GM18507 (cell line): Measurements from ENCODE around the gene ABHD4.

Source experiments
- DNase-seq: peaks from one replicate; pipeline ENCODE4 v3.0.0; 2011; ENCODE audit warnings: low read depth; ENCODE audit not compliant: insufficient read length; ENCODE audit errors: extremely low spot score
- FAIRE-seq: peaks from 2 replicates; lab custom pipeline; 2011; peaks lifted over from hg19 to GRCh38; lab: Jason Lieb, UNC

Gene ABHD4

DNA sequence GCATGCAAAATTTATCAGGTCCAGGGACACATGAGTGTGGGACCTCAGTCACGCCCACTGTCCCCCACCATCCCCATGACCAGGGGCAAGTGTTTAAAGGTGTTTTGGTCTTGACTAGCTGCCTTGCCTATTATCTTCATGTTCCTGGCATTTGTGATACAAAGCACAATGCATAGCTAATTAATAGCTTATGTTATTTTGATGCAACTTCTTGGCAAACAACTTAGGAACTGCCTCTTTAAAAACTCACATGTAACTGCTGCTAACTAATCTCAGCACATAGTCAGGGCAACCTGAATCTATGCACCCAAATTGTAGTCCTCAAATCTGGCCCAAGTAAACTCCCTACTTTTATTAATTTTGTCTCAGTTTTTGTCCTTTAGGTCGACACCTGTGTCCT is 53.5 kb downstream of the ABHD4 start:
- DNase-seq (no peak), FAIRE-seq (no peak)

DNA sequence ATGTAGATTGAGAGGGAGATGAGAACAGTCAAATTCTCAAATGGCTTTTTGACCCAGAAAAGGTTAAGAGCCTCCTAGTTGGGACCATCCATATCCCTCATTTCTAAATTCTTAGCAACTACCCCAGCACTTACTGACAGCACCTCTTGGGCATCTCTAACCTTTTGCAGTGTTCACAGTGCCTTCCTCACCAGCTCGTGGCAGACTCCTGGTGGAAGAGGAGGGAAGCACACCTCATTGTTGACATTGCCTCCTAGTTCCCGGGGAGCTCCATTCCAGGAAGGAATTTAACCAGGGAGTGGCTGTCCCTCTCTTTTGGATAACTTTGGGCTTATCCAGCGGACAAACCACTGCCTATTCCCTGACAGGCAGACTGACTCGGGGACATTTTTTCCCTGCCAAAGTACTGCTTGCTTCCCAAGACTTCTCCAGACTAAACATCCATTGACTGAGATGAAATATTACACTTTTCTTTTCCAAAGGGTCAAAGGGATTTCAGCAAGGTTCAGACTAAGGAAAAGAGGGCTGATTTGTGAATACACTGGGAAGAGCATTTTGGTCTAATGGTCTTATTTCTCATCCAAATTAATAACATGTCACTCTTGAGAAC is 55.0 kb downstream of the ABHD4 start:
- DNase-seq (peak; percentile 25), FAIRE-seq (peak; percentile 79)

DNA sequence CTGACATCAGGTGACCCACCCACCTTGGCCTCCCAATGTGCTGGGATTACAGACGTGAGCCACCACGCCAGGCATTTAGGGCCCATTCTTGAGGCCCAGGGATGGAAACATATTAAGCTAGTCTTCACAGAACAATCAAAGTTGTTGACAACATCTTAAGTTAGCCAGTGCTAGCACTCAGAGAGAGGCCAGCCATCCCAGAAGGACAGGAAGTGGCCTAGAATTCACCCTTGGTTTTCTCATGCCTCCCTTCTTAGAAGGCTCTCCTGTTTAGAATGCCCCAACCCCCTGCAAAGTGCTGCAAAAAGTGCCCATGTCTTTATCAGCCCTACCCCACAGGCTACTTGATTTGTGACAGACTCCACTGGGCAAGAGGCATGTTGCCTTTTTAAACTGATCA is 58.1 kb downstream of the ABHD4 start:
- FAIRE-seq, result no peak
- DNase-seq, result no peak

DNA sequence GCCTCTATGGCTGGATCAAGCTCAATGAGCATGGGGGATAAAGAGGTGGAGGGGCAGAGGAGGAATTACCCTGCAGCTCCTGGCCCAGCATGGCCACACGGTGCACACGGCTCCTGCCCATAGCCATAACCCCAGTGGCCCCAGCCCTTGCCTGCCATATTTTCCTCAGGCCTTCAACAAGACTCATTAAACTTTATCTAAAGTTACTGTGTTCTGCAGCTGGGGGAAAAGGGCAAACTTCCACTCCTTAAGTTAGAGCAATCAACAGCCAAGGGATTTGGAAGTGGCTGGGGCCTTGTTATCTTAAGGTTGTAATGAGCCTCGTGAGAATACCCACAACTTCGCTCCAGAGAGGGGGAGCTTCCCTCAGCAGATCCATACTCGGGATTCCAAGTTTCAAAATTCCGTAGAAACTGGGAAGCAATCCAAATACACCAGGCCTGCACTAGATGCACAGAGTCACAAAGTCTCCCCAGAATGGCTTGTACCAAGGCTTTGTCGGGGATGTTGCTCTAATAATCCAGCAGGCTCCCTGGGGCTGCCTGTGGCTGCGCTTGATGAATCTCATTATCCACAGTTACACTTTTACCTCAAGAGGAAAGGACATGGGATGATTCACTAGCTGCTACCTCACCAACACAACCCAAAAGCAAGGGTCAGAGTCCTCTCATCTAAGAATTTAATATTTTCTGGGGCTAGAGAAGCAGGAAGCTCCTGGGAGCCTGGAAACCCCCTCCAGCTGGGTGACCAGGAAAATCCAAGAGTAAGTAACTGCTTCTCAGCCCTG is 59.0 kb downstream of the ABHD4 start:
- FAIRE-seq (no peak), DNase-seq (no peak)

DNA sequence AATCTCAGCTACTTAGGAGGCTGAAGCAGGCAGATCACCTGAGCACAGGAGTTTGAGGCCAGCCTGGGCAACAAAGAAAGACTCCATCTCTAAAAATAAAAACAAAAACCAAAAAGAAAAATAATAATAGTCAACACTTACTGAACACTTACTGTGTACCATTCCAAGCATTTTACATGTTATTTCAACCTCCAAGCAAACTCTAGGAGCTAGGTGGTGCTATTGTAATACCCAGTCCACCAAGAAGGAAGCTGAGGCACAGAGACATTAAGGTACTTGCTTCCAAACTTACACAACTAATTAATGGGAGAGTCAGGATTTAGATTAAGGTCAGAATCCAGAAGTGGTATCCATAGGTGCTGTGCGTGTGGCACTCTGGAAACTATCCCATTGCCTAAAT is 59.8 kb downstream of the ABHD4 start:
- no peak for DNase-seq
- peak; percentile 69 for FAIRE-seq

DNA sequence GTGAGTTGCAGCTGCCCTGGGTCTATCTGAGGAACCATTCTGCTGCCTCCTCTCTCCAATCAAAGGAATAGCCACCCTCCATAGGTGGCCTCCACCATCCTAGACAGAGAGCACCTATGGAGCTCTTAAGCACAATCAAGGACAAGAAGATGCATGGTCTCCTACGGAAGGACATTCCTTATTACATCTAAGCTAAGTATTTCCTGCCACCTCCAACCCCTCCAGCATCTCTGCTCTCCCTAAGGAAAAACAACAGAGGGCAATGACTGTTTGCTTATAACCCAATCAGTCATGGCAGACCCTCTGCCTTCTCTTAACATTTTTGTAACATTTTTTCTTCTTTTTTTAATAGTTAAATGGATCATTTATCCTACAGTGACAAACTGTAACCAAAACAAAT is 60.8 kb downstream of the ABHD4 start:
- DNase-seq (no peak), FAIRE-seq (no peak)

DNA sequence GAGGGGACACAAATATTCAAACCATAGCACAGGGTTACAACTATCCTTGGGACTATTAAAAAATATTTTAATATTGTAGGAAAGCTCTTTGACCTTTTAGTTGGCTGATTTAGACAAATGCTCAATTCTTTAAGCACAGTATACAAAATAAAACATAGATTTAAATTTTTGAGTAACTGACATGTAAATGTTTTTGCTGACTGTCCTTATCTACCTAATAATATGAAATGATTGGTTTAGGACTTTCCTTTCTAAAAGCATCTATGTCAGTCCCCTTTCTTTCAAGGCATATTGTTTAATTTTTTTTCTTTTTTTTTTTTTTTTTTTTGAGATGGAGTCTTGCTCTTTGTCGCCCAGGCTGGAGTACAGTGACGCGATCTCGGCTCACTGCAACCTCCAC is 62.6 kb downstream of the ABHD4 start:
- DNase-seq (no peak), FAIRE-seq (no peak)
